ENCODE results near the gene GFRA4.

The GFRA4 gene, protein sequence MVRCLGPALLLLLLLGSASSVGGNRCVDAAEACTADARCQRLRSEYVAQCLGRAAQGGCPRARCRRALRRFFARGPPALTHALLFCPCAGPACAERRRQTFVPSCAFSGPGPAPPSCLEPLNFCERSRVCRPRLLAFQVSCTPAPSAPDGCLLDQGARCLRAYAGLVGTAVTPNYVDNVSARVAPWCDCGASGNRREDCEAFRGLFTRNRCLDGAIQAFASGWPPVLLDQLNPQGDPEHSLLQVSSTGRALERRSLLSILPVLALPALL

DNA sequence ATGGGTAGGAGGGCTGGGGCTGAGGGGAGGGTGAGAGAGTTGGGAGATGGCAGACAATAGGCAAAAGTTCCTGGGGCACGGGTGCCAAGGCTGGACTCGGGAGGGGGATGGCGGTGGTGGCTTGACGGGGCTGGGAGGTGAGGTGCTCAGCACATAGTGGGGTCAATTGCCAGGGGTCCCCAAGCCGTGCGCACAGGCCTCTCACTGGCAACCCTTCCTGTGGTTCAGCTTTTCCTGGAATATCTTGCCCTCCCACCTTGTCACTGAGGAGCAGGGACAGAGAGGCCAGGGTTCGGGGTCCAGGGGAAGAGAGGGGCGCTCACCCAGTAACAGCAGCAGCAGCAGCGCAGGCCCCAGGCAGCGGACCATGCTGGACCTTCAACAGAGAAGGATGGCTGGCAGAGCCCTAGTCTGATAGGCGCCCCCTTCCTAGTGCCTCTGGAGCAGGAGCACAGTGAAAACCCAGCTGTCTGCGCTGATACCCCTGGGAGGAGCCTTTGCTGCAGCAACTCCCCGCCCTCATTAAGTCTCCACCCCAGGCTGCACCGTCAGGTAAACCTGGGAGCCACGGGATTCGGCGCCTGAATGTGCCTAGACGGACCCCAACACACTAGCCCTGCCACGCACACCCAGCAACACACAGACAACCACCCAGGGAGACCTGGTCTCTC, at the start of gene GFRA4:
GFRA4 (minus strand) TSS at position 369 of the 671 bp plus-strand sequence; CDS start at position 369, 0 bp downstream.
- no peak for ATAC-seq

DNA sequence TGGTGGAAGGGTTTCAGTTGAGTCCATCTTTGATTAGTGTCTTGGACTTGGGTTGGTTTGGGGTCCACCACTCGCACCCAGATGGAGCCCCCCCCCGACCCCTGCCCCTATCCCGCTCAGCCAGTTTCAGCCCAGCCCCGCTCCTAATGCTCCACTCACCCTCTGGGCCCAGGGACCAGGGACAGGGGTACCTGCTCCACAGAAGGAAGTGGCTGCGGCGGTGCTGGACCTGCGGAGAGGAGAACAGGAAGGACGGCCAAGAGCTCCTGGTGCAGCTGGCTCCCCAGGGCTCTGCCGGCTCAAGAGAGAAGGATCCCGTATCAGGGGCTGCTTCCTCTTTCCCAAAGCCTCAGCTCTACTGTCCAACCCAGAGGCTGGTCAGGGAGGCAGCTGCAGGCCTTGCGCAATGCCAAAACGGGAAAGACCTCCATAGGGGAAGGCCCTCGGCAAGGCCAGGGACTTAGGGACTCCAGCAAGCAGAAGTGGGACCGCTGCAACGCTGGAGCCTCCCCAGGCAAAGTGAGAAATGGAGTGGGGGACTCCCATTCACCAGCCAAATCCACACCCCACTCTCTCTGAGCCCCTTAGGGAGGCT, 49.2 kb upstream of the GFRA4 start, which contains the start of gene SIGLEC1:
SIGLEC1 (minus strand) TSS at position 322 of the 595 bp plus-strand sequence. CDS start 5,472 bp downstream, outside the sequence.
- no peak for ATAC-seq

DNA sequence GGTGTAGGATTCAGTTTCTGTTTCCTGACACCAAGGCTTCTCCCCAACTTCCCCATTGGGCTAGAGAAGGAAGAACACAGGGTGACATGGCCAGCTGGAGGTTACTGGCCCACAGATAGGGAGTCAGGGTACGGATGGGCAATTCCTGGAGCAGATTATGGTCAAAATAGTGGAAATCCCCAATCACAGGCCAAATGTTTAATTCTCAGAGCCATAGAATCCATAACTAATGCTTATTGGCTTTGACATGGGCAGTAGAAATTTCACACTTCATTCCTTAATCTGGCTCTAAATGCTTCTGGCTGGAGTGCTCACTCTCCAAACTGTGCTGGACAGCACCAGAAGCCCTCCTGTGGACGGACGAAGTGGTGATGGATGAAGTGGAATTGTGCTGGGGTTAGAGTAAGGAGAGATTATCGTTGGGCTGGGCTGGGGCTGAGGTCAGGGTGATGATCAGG, 48.3 kb upstream of the GFRA4 start:
- ATAC-seq: no peak

DNA sequence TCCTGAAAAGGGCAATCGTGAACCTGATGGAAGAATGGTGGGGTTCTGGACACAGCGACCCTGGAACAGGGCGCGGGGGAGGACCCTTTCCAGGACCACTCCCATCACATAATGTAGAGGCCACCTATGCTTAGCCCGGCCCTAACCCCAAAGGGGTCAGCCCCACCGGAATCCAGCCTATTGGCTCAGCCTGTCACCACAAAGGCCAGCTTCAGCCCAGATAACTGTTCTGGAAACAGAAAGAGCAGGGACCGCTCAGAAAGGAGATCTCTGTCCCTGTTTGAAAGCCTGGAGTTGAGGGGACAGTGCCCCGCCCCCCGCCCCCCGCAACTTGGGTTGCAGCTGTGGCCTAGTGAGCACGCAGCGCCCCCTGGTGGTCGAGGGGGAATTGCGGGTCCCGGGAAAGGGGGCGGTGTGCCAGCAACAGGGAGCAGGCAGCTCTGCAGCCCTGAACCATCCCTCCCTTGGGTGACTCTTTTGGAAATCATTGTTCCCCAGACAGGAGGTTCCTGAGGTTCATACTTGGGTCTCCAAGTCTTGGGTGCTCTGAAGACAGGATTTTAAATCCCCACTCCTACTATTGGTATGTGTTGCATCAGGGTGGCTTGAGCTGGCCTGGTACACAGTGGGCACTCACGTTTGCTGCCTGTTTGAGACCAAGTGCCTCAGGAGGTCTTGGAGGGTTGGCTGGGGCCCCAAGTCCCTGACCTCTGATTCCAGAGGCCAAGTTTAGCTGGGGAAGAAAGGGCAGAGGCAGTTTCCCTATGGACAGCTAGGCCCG, 47.7 kb upstream of the GFRA4 start:
- ATAC-seq: peak in 1 of 2 donors; percentile 41

DNA sequence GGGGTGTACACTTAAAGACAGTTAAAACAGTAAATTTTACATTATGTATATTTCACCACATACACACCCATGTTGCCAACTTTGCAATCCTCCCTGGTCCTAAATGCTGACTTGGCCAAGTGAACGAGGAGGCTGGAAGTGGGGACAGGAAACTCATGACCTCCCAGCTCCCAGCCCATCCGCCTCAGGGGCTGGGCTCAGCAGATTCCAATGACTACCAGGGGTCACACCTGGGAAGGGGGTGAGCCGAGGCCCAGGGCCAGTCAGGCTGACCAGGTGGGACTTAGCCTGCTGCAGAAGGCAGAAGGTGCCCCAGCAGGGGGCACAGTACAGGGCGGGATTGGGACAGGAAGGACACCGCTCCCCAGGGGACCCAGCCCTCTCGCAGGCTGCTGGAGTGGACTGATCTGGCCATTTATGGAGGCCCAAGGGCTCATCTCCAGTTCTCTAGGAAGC, 46.8 kb upstream of the GFRA4 start:
- ATAC-seq: peak in 1 of 2 donors; percentile 17

DNA sequence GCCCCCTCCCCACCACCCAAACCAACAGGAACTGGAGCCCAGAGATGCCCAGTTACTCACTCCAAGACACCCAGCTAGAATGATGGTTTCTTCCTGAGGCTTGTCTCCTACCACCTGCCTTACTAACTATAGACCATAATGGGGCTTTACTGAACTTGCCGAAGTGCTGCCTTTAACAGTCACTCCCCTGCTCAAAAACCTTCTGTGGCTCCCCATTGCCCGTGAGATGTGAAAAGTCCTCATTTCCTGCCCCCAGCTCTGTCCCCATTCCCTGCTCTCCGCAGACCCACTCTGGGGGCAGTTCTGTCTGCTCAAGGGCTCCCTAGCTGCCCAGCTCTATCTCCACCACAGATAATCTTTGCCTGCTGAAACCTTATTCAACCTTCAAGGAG, 44.3 kb upstream of the GFRA4 start:
- ATAC-seq: no peak

DNA sequence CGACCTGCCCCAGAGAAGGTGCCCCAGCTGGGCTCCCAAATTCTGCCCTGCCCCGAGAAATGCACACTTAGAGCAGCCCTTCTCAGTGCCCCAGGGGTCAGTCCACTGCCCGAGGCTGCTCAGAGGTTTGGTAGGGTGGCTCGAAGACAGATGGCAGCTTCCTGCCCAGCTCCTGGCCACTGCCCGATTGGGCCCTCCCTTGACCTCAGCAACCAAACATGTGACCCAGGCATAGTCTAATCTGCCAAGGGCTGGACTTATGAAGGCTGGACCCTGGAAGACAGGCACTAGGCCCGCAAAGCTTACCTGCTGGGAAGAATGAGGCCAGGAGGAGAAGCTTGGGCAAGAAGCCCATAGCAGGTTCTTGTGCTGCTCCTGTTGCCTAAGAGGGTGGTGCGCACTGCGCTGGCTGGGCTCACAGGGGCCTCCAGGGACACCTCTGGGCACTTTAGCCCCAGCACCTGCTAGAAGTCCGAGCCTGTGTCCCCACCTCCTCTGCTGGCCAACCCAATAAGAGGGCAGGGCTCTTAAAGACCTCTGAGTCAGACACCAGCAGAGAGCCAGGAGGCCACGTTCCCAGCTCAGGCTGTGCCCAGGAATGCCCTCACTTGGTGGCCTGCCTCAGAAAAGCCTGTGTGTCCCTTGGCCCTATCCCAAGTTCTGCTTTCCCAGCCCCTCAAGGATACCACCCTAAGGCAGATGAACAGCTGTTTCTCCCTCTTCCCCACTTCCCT, 43.7 kb upstream of the GFRA4 start:
- no peak for ATAC-seq

DNA sequence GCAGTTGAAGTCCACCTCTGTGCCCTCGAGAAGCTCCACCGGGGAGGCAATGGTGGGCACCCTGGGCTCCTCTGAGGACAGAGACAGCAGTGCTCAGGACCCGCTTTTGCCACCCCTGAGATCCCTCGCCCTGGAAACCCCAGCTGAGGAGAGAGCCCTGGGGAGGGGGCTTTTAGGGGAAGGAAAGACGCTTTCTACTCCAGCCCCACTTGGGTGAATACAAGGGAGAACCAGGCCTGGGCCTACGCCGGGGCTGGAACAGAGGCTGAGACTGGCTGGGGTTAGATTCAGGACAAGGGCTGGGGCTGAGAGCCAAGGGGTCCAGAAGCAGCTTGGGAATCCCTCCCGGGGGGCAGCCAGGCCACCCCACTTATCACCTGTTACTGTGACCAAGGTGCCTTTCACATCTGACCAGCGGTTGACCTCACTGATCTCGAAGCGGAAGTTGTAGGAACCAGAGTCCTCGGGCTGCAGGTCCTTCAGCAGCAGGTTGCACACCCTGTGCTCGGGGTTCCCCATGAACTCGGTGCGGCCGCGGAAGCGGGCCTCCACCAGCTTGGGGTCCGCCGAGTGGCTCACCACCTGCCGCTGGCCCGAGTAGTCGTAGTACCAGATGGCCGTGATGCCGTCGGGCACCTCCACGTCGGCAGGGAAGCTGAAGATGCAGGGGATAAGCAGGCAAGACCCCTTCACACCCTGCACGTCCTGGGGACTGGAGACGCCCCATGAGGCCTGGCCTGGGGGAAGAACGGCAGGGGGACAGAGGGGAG, 43.0 kb upstream of the GFRA4 start:
- ATAC-seq: no peak

DNA sequence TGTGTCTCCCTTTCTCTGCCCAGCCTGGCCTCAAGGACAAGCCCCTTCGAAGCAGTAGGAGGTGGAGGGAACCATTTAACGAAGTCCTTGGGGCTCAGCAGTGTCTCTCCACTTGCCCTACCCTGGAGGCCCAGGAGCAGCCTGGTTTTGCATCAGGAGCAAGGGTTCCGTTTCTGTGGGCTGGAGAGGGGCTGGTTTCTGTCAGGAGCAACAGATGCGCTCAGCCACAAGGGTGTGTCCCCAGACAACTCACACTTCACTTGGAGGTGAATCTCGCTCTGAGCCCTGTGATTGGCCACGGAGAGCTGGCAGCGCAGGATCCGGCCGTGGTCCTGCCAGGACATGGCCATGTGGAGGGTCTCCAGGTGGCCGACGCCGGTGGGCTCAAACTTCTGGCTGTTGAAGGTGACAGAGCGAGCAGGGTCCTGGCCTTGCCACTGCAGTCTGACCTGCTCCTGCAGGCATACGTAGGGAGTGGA, 42.3 kb upstream of the GFRA4 start:
- ATAC-seq: no peak

DNA sequence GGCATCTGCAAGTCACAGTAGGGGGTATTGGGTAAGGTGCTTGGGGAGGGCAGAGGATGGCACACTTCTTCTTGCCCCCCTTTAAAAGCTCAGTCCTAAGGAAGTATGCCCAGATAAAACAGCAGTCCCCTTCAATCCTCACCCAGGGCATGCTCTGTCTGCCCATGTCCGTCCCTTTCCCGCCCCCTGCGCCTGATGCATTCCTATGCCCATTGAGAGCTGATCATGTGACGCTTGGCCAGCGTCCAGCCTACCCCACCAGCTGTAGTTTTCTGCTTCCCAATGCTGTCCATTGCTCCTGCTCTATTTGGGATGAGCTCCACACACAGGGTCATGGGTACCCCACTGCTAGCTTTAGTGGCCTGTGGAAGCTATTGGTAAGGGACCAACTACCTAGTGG, 40.9 kb upstream of the GFRA4 start:
- no peak for ATAC-seq

DNA sequence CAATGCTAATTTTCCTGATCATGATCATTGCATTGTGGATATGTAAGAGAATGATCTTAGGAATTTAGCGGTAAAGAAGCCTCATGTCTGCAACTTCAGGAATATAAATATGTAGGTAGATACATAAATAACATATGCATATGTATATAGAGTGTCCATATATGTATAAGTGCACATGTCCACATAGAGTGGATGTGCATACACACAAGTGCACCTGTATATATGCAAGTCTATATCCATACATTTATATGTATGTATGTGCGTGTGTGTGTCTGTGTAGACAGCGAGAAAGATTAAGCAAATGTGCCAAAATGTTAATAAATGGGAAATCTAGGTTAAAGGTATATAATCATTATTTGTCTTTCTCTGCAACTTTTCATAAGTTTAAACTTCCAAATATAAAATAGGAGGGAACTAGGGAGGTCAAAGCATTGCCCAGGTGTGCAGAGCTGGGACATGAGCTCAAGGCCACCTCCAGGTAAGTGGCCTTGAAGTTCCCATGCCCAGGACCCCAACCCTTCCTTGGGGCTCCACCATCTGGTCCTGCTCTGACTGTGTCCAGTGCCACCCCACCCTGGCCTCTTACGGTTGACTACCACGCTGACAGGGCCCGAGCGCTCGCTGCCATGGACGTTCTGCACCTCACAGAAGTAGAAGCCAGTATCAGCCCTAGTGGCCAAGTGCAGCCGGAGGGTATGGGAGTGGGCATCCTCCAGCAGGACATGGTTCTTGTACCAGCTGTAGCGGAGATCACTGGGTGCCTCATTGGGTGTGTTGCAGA, 39.6 kb upstream of the GFRA4 start:
- ATAC-seq: no peak

DNA sequence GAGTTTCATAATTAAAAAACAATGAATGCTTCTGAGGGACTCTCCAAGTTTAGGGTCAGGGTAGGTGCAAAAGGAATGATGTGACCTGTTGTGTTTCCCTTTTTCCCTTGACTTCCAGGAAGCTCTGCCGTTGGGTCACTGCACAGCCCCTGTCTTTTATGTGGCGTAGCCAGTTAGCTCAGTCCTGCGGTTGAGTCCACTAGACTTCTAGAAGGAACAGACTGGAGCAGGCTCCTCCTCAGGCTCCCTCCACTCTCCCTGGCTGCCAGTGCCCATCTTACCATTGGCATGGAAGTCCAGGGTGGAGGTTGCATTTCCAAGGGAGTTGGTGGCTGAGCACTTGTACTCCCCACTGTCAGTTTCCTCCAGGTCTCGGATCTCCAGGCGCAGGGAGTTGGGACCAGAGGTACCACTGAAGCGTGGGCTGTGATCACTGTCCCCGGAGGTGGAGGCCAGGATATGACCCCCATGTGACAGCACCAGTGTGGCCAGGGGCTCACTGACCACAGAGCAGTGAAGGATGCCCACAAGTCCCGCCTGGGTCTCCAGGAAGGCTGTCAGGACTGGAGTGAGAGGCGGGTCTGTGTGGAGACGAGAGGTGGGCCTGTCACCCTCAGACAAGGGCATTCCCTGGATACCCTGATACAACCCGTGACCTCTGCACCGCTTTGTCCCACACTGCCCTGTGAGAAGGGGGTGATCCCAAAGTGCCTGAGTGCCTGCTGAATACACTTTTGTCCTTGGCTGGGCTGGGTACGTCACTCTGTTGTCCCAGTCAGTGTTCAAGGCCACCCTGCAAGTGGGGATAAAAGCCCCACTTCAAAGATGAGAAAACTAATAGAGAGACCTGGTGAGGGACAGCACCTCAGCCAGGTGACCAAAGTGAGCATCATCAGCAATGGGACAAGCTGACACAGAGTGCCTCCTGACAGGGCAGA, 38.1 kb upstream of the GFRA4 start:
- no peak for ATAC-seq

DNA sequence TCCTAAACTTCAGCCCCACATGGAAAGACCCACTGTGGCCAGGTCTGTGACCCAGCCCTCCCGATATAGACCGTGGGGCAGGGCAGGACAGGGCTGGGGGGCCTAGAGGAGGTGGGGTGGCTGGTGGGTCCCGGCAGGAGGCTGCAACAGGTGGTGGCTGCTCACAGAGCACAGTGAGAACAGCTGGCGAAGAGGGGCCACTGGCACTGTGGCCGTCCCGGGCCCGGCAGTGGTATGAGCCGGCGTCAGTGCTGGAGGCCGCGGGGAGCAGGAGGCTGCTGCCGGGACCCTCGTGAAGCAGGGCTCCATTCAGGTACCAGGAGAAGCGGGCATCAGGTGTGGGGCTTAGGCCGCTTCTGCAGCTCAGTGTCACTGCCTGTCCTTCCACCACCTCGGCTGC, 35.8 kb upstream of the GFRA4 start:
- ATAC-seq: no peak

DNA sequence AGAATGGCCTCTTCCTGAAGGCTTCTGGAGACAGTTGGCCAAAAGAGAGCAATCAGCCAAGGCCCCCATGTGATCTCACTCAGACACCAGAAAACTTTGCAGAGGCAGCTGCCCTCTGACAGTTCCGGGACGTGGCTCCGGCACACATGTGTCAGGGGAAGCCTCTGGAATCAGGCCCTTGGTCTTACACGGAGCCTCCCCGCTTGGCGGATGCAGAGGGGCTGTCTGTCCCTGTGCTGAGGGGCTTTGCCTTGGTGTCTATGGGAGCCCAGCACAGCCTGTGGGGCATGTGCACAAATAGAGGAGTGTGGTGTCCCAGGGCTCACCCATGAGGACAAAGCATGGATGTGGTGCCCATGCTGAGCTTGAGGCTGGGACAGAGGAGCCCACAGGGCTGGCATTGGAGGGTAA, 35.4 kb upstream of the GFRA4 start:
- no peak for ATAC-seq

DNA sequence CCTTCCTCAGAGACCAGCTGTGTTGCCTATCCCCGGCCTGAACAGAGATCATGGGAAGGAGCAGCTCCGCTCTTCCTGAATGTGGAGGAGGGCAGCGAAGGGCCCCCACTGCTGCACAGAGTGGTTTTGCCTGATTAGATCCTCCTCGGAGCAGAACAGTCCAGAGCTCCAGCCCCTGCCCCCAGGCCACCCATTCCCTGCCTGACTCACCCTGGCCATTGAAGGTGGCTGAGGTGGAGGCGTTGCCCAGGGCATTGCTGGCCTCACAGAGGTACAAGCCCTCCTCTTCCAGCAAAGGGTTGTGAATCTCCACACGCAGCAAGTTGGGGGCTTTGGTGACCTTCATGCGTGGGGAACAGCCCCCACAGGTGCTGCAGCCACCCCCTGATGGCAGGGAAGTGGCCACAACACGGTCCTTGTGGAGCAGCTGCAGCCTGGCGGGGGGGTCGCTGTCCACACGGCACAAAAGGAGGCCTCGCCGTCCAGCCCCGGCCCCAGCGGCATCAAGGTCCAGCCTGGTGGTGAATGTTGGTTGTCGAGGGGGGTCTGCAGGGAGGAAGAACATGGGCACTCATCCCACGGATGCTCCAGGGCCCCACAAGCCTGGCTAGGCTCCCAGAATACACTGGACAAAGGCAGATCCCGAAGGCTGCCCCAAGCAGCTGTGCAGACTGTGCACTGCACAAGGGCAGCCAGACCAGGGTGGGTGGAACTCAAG, 34.5 kb upstream of the GFRA4 start:
- no peak for ATAC-seq

DNA sequence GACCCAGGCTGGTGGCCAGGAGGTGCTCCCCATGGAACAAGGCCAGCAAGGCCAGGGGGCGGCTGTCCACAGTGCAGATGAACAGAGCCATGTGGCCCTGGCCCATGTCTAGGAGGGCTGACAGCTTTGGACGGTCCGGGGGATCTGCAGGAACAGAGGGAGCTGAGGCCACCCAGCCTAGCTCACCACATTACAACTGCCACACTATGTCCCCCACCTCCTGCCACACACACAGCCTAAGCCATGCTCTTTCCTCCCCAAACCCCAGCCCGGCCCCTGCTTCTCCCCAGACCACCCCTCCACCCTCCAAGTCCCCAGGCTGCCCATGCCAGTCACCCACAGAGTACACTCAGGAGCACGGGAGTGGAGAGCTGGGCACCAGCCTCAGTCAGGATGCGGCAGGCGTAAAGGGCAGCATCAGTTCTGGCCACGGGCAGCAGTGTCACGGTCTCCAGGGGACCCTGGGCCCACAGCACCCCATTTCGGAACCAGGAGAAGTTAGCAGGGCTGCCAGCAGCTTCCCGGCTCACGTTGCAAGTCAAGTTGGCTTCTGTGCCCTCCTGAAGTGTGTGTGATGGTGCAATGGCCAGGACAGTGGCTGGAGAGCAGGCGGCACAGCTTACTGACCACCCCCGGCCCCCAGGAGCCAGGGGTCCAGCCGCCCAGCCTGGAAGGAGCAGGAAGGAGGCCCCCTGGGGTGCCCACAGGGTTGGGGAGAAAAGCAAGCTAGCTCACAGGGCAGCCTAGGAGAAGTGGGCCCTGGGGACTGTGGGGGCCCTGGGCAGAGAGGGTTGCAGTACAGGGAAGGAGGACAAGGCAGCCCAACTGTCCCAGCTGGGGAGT, 33.8 kb upstream of the GFRA4 start:
- no peak for ATAC-seq

DNA sequence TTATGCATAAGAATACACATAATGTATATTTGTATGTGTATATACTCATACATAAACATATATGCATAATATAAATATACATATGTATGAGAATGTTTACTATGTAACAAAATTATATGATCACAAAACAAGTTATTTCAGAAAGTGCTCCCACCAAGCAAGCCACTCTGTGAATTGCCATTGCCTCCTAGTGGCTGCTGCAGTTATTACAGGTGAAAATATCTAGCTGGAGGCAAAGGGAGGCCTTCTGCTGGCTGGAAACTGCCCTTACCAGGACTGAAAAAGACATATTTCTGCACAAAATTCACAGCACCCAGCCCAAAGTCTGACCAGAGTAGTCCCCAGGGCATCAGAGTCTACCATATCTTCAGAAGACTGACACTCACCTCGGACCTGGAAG, 33.0 kb upstream of the GFRA4 start:
- no peak for ATAC-seq

DNA sequence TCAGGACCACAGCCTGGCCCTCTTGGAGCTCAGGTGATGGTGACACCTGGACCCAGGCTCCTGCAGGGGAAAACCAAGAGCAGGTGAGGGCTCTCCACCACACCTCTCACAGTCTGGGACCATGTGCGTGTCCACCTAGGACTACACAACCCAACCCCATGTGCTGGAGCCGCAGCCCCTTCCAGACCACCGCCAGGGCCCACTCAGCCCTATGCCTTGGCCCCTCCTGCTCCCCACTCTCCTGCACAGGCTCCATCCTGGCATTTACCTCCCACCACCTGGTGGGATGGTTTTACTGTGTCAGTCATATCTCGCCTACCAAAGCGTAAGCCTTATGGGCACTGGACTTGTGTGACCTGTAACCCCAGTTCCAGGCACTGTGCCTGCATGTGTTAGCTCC, 31.7 kb upstream of the GFRA4 start:
- ATAC-seq: no peak

Data from activated CD4-positive, CD25-positive, alpha-beta regulatory T cell treated with anti-CD3 and anti-CD28 coated beads, Interleukin-2, amount 50 U/mL, for 24 hours (primary cell).